Colon (tissue), 2 donors: Measurements from ENCODE around the gene XPC.

ENCODE experiments used
- FAIRE-seq: peaks from 2 replicates; lab custom pipeline; 2012; peaks lifted over from hg19 to GRCh38; lab: Jason Lieb, UNC
- donor health status: control.
- donor health status: control.

Gene XPC

GRCh38 chr3:14208168-14208567 is 29.8 kb upstream of the XPC start:
- FAIRE-seq: no peak

GRCh38 chr3:14206548-14207177 is 28.3 kb upstream of the XPC start:
- no peak for FAIRE-seq

GRCh38 chr3:14204515-14205284 is 26.3 kb upstream of the XPC start:
- no peak for FAIRE-seq

GRCh38 chr3:14203521-14204079 is 25.2 kb upstream of the XPC start:
- FAIRE-seq: no peak

- no peak for FAIRE-seq
These were observed 24.6 kb upstream of the XPC start for GRCh38 chr3:14202874-14203520.

GRCh38 chr3:14201940-14202684 is 23.7 kb upstream of the XPC start:
- FAIRE-seq: no peak

- FAIRE-seq: no peak
These were observed 22.4 kb upstream of the XPC start for GRCh38 chr3:14200841-14201240.

- FAIRE-seq: no peak
These were observed 21.9 kb upstream of the XPC start for GRCh38 chr3:14200276-14200675.

- FAIRE-seq: no peak
These were observed 21.2 kb upstream of the XPC start for GRCh38 chr3:14199641-14200040.

GRCh38 chr3:14194865-14195264 is 16.5 kb upstream of the XPC start:
- no peak for FAIRE-seq

GRCh38 chr3:14188041-14188754 is 9.8 kb upstream of the XPC start:
- FAIRE-seq: no peak

- no peak for FAIRE-seq
These were observed 8.6 kb upstream of the XPC start for GRCh38 chr3:14186854-14187458.

GRCh38 chr3:14183015-14183577 is 4.7 kb upstream of the XPC start:
- FAIRE-seq: no peak

GRCh38 chr3:14181253-14181652 is 2.9 kb upstream of the XPC start:
- no peak for FAIRE-seq

GRCh38 chr3:14179795-14180194 is 1.4 kb upstream of the XPC start:
- FAIRE-seq: no peak

- FAIRE-seq: no peak
These were observed 689 bp upstream of the XPC start for GRCh38 chr3:14179114-14179465.

- FAIRE-seq: no peak
These were observed 688 bp downstream of the XPC start for GRCh38 chr3:14177580-14178246.

GRCh38 chr3:14175383-14176037 is 2.9 kb downstream of the XPC start:
- no peak for FAIRE-seq

- FAIRE-seq: no peak
These were observed 3.9 kb downstream of the XPC start for GRCh38 chr3:14174483-14174882.

GRCh38 chr3:14172496-14172895 is 5.9 kb downstream of the XPC start:
- FAIRE-seq: no peak
